Vagina (tissue), 2 donors: ENCODE measurements around the gene AKR1D1. TPM values are rescaled to one million over a fixed set of nuclear protein-coding genes. Genes with fewer than 3 reads are reported as not detected.

ENCODE experiments used
- DNase-seq, 2 donors: peaks; one replicate each; pipeline ENCODE4 v3.0.0-alpha.2; 2017; ENCODE audit errors: extremely low spot score in 2 of 2
- H3K27ac ChIP-seq: fragments of 200-600 bp; sonication (generic); one replicate; pipeline ENCODE4 v1.5.1; 2019
- H3K27me3 ChIP-seq: fragments of 200-600 bp; sonication (generic); one replicate; pipeline ENCODE4 v1.5.1; 2019
- H3K36me3 ChIP-seq, 2 donors: fragments of 200-600 bp; sonication (generic); one replicate each; pipeline ENCODE4 v1.5.1; 2017 to 2019
- H3K4me1 ChIP-seq: fragments of 200-600 bp; sonication (generic); one replicate; pipeline ENCODE4 v1.5.1; 2019
- H3K4me3 ChIP-seq, 2 donors: fragments of 200-600 bp; sonication (generic); 1 replicate in 1 of 2; 2 replicates in 1 of 2; pipeline ENCODE4 v1.5.1; 2016 to 2019
- H3K9me3 ChIP-seq: fragments of 200-600 bp; sonication (generic); one replicate; pipeline ENCODE4 v1.5.1; 2019
- CTCF ChIP-seq, 3 experiments: fragments of 450-650 bp in 2 of 3; fragments of 200-600 bp in 1 of 3; sonication (generic) in 1 of 3; IDR thresholded peaks; one replicate each; pipeline ENCODE4 v1.5.1; 2017 to 2019; ENCODE audit warnings: antibody characterized with exemption in 3 of 3, mild to moderate bottlenecking in 2 of 3, moderate library complexity in 2 of 3
- POLR2A ChIP-seq, 2 donors: fragments of 450-650 bp; IDR thresholded peaks; one replicate each; pipeline ENCODE4 v1.6.1; 2017; ENCODE audit warnings: antibody characterized with exemption in 2 of 2, mild to moderate bottlenecking in 2 of 2, moderate library complexity in 2 of 2
- POLR2AphosphoS5 ChIP-seq, 2 donors: sonication (generic); formaldehyde crosslinking; IDR thresholded peaks; one replicate each; pipeline ENCODE4 v1.9.0; 2017; ENCODE audit warnings: antibody characterized with exemption in 2 of 2, mild to moderate bottlenecking in 2 of 2, low read depth in 1 of 2; ENCODE audit not compliant: insufficient read depth in 1 of 2
- intact Hi-C: fragments of 100-400 bp; cut with DNase I; formaldehyde crosslinking; loops from one replicate; pipeline ENCODE4 v1.15.1; 2023
- total RNA-seq: library from RNA; depleted of rRNA; stranded (reverse); fragments of >200 nt; gene quantifications from one replicate; pipeline ENCODE4 v1.2.3, GENCODE V29; 2016

AKR1D1 gene
- total RNA-seq, 1 donor from 2014 or later = not detected

- Histone ChIP-seq H3K36me3 (no peaks in the 10 kb centered on the region), H3K4me3 (no peak overlapping the region), H3K27me3 (no peaks in the 10 kb centered on the region), H3K27ac (no peak overlapping the region), H3K9me3 (no peaks in the 10 kb centered on the region), H3K4me1 (no peaks in the 10 kb centered on the region)
- TF ChIP-seq POLR2A (IDR thresholded peaks at IDR 0.05) = no peak
- no peak for TF ChIP-seq CTCF (IDR thresholded peaks at IDR 0.05)
- no peak for TF ChIP-seq POLR2AphosphoS5 (IDR thresholded peaks at IDR 0.05; ENCODE audit: insufficient read depth in 1 of 2, low read depth in 1 of 2)
- no peak for DNase-seq
- intact Hi-C loops = no loop called here
Observed at GRCh38 chr7:138079137-138079536, 2.9 kb downstream of the AKR1D1 start.

GRCh38 chr7:138081868-138082267, 5.6 kb downstream of the AKR1D1 start:
- DNase-seq = no peak
- Histone ChIP-seq H3K36me3 (no peaks in the 10 kb centered on the region), H3K27ac (no peak overlapping the region), H3K27me3 (no peaks in the 10 kb centered on the region), H3K4me3 (no peak overlapping the region), H3K4me1 (no peaks in the 10 kb centered on the region), H3K9me3 (no peaks in the 10 kb centered on the region)
- no peak for TF ChIP-seq POLR2AphosphoS5 (IDR thresholded peaks at IDR 0.05; ENCODE audit: insufficient read depth in 1 of 2, low read depth in 1 of 2)
- TF ChIP-seq POLR2A (IDR thresholded peaks at IDR 0.05) = no peak
- no peak for TF ChIP-seq CTCF (IDR thresholded peaks at IDR 0.05)
- intact Hi-C loops = no loop called here

- no peaks in the 10 kb centered on the region for H3K27me3 ChIP-seq
- H3K4me1 ChIP-seq = no peaks in the 10 kb centered on the region
- no peak for TF ChIP-seq CTCF (IDR thresholded peaks at IDR 0.05)
- DNase-seq = no peak
- H3K27ac ChIP-seq = no peak overlapping the region
- intact Hi-C loops = no loop called here
- no peaks in the 10 kb centered on the region for H3K36me3 ChIP-seq
- no peak overlapping the region for H3K4me3 ChIP-seq
- H3K9me3 ChIP-seq = no peaks in the 10 kb centered on the region
Observed at GRCh38 chr7:138083859-138084258, 7.6 kb downstream of the AKR1D1 start.

GRCh38 chr7:138086563-138087270, 10.5 kb downstream of the AKR1D1 start:
- no peak overlapping the region for H3K4me3 ChIP-seq
- H3K27me3 ChIP-seq = no peaks in the 10 kb centered on the region
- TF ChIP-seq CTCF (IDR thresholded peaks at IDR 0.05) = no peak
- no peaks in the 10 kb centered on the region for H3K4me1 ChIP-seq
- no peaks in the 10 kb centered on the region for H3K36me3 ChIP-seq
- no peaks in the 10 kb centered on the region for H3K9me3 ChIP-seq
- H3K27ac ChIP-seq = no peak overlapping the region
- intact Hi-C loops = no loop called here
- no peak for DNase-seq

- Histone ChIP-seq H3K4me1 (no peaks in the 10 kb centered on the region), H3K27me3 (no peaks in the 10 kb centered on the region), H3K27ac (no peak overlapping the region), H3K9me3 (no peaks in the 10 kb centered on the region), H3K36me3 (no peaks in the 10 kb centered on the region), H3K4me3 (no peak overlapping the region)
- intact Hi-C loops = no loop called here
- TF ChIP-seq POLR2AphosphoS5 (IDR thresholded peaks at IDR 0.05; ENCODE audit: insufficient read depth in 1 of 2, low read depth in 1 of 2) (no peak), CTCF (IDR thresholded peaks at IDR 0.05) (no peak), POLR2A (IDR thresholded peaks at IDR 0.05) (no peak)
- DNase-seq = no peak
Observed at GRCh38 chr7:138089080-138089901, 13.0 kb downstream of the AKR1D1 start.
